Measurements from ENCODE around the gene COL18A1. TPM values are rescaled to one million over a fixed set of nuclear protein-coding genes. Genes with fewer than 3 reads are reported as not detected.

Gene COL18A1
- total and polyA plus RNA-seq, 5 experiments from 2014 or later: 1.5 to 22.2 (median 9.9) TPM

DNA sequence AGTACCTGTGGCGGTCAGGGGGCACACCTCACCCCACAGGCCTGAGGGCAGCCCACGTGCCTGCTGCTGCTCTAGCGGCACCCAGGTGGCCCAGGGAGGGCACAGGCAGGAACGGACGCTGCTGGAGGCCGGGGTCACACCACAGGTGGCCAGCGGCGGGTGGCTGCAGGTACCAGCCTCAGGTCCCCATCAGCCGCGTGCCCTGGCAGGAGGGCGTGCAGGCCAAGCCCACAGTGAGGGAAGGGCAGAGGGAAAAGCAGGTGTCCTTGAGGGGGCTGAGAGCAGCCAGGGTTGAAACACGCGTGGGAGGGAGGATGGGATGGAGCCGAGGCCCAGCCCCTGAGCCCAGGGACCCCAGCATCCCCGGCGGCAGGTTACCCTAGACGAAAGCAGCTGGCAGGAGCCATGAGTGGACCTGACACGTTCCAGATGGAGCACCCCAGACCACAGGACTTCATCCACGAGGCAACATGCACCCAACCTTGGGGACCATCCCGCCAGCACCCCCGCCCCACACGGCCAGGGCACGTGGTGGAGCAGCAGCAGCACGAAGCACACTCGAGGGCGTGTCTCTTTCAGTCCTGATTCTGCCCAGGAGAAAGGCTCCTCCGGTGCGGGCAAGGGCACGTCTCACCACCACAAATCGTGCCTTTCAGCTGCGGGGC, 133.5 kb downstream of the COL18A1 start:
- no peaks in the 10 kb centered on the region for H3K9me3 Mint-ChIP-seq
- no peak for ATAC-seq
- POLR2A ChIA-PET: interaction anchor here (0.6 kb wide), 1 partner anchor 720 kb away, joined by 3 read pairs; no protein-coding TSS in a partner anchor
- no peak overlapping the region for H3K27ac Mint-ChIP-seq
- H3K36me3 Mint-ChIP-seq: peaks cover 0 to 4% (median 0%) of the 10 kb centered on the region in 3 donors
- no peaks in the 10 kb centered on the region for H3K27me3 Mint-ChIP-seq
- H3K4me3 Mint-ChIP-seq: no peak overlapping the region
- peaks cover 5 to 50% (median 27%) of the 10 kb centered on the region in 4 donors for H3K4me1 Mint-ChIP-seq
- DNase-seq: peak in 1 of 10 donors; percentile 57

DNA sequence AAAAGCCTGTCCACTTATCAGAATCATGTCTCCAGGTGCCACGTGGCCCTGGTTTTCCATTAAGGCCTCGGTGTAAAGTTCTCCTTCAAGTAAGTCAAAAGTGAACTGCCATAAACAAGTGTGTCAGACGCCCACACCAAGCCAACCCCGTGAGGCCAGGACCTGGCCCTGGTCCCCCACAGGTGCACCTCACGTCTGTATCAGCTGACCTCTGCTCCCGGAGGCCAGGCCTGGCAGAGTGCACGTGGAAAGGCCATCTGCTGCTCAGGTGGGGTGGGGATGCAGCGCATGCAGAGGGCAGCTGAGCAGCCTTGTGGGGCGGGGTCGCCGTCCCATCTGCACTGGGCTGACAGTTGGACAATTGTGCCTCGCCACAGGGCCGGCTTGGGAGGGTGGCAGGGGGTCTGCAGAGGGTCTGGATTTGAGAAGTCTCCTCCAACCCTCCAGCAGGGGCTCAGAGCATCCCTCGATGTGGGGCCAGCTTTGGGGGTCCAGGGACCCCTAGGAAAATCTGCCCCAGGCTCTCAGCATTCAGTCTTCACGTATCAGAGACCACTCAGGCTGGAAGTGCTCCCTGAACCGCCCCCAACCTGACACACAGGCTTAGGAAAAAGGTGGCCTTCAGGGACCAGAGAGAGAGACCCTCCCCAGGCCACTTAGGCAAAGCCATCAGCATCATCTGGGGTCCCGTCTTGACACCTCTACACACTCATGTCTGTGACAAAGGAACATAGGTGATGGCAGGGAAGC, 134.3 kb downstream of the COL18A1 start:
- Mint-ChIP-seq H3K36me3 (peaks cover 0 to 4% (median 0%) of the 10 kb centered on the region in 3 donors), H3K4me1 (peaks cover 5 to 48% (median 29%) of the 10 kb centered on the region in 4 donors), H3K27ac (peak overlapping the region in 3 of 10 donors; percentile 10 to 73 (median 69)), H3K27me3 (no peaks in the 10 kb centered on the region), H3K9me3 (no peaks in the 10 kb centered on the region), H3K4me3 (peak overlapping the region in 5 of 10 donors; percentile 2 to 74 (median 66))
- no peak for ATAC-seq
- POLR2A ChIA-PET: interaction anchor here (0.6 kb wide), 1 partner anchor 720 kb away, joined by 3 read pairs; no protein-coding TSS in a partner anchor
- peak in 1 of 10 donors; percentile 47 for DNase-seq

DNA sequence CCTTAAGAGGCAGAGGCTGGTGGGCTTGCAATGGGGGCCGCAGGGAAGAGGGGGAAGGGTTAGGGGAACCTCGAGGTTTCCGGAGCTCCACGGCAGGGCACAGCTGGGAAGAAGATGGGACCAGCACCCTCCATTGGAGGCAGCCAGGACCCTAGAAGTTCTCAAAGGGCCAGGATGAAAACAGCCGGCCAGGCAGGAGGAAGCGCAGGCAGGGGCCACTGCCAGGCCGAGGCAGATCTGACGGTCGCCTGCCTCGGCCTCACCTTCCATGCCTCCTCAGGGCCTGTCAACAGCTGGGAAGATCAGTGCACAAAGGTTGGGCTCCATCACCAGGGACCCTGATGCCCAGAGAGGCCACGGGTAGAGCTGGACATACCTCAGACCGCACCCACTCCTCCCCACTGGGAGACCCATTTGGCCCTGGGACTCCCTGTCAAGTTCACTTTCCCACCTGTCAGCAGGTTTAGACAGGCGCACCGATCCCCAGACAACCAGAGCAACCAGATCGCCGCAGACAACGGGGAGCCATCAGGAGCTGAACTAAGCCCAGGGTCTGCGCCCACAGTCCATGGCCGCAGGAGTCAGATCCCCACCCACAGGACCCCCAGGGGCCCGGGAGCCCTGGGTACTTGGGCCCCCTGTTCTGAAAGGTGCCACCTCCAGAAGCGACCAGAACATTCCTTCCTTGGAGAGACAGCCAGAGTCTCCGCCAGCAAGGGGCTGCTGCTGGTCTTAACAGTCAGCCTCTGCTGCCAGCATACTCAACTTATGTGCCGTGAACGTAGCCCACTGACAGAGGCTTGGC, 135.0 kb downstream of the COL18A1 start:
- Mint-ChIP-seq H3K27me3 (no peaks in the 10 kb centered on the region), H3K4me1 (peaks cover 5 to 43% (median 25%) of the 10 kb centered on the region in 4 donors), H3K36me3 (peaks cover 0 to 4% (median 0%) of the 10 kb centered on the region in 3 donors), H3K27ac (peak overlapping the region in 7 of 10 donors; percentile 10 to 91 (median 63)), H3K4me3 (peak overlapping the region; percentile 66 to 88 (median 76)), H3K9me3 (no peaks in the 10 kb centered on the region)
- POLR2A ChIA-PET: no interaction called here
- ATAC-seq: no peak
- DNase-seq: peak in 2 of 10 donors; percentile 9 to 50

DNA sequence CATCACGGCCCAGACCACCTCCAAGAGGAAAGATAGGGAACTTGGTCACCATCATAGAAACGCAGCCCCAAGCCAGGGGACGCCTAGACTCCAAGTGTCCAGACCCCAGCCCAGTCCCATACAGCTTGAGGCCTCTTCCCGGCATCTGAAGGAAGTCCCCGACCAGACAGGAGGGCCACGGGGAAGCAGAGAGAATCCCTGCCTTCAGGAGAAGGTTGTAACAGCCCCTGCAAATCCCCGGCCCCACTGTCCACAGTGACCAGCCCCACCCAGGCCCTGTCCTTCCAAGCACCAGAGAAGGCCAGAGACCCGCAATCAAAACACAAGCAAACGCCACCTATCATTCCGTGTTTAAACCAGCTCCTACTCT, 135.6 kb downstream of the COL18A1 start:
- Mint-ChIP-seq H3K27me3 (no peaks in the 10 kb centered on the region), H3K4me3 (peak overlapping the region; percentile 66 to 88 (median 76)), H3K27ac (peak overlapping the region in 9 of 10 donors; percentile 28 to 91 (median 88)), H3K9me3 (no peaks in the 10 kb centered on the region), H3K4me1 (peaks cover 4 to 39% (median 20%) of the 10 kb centered on the region in 4 donors), H3K36me3 (peaks cover 0 to 4% (median 0%) of the 10 kb centered on the region in 3 donors)
- ATAC-seq (no peak), DNase-seq (peak in 2 of 10 donors; percentile 14 to 57)
- POLR2A ChIA-PET: no interaction called here

DNA sequence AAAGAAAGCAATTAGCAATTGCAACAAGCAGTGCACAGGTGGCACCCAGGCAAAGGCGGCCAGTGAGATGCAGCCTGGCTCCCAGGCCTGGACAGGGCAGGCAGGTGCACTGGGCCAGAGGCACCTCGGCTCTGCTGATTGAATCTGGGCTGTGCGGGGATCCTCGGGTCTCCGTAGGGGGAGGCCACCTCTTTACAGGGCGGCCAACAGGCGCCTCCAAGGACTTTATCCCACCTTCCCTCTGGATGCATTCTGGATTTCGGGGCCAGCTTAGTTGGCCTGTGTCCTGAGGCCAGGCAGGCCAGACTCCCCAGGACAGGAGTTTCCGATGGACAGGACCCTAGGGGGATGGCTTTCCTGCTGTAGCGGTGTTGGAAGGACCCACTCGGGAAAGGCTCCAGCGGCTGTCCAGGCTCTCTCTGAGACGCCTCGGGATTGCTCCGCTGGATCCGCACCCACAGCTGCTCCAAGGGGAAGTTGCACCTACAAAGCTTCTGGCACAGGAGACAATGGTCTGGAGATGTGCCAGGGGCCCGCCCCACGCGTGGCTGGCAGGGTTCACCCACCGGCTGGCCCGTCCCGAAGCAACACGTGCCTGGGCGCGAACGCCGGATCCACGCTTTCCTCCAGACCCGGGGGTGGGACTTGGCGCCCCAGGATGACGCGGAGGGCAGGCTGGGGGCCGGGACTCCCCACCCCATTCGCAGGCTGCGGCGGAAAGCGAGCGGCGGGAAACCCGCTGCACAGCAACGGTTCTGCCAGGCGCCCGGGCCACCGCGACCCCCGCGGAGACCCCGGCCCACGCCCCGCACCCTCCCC, 136.5 kb downstream of the COL18A1 start:
- H3K4me1 Mint-ChIP-seq: peaks cover 4 to 31% (median 16%) of the 10 kb centered on the region in 4 donors
- ATAC-seq: peak; percentile 73 to 80
- peak overlapping the region in 9 of 10 donors; percentile 56 to 91 (median 88) for H3K27ac Mint-ChIP-seq
- peak; percentile 49 to 84 (median 68) for DNase-seq
- H3K36me3 Mint-ChIP-seq: peaks cover 0 to under 1% (median 0%) of the 10 kb centered on the region in 3 donors
- H3K4me3 Mint-ChIP-seq: peak overlapping the region; percentile 66 to 88 (median 76)
- POLR2A ChIA-PET: no interaction called here
- H3K9me3 Mint-ChIP-seq: no peaks in the 10 kb centered on the region
- no peaks in the 10 kb centered on the region for H3K27me3 Mint-ChIP-seq

DNA sequence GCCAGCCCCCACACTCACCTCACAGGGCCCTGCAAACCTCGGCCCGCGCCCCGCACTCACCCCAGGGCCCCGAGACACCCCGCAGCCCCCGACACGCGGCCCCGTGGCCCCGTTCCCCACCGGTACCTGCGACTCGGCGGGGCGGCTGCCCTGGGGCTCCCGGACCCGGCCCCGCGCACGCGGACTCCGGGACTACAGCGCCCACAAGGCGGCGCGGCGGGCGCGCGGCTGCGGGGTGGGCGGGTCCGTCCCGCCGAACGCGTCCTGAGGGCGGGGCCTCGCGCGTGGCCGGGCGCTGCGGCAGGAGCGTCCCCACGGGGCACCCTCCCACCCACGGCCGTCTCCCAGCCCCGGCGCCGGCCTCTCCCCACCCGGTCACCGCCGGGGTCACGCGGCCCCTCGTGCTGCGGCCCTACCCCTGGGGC, 137.3 kb downstream of the COL18A1 start, which contains the start of gene SLC19A1:
Gene SLC19A1 (minus strand): TSS at position 199 of the 425 bp plus-strand sequence. CDS start 4,481 bp downstream, outside the sequence.
- Mint-ChIP-seq H3K9me3 (no peaks in the 10 kb centered on the region), H3K27me3 (no peaks in the 10 kb centered on the region), H3K36me3 (no peaks in the 10 kb centered on the region), H3K27ac (peak within 1 kb of the TSS in 8 of 10 donors; percentile 40 to 91 (median 74)), H3K4me3 (peak within 1 kb of the TSS in 9 of 10 donors; percentile 54 to 88 (median 75)), H3K4me1 (peaks cover 4 to 29% (median 16%) of the 10 kb centered on the region in 4 donors)
- ATAC-seq (peak; percentile 84 to 88), DNase-seq (peak; percentile 58 to 80 (median 72))
- POLR2A ChIA-PET: interaction anchor here (0.9 kb wide), 1 partner anchor 65 kb away, joined by 5 read pairs; no protein-coding TSS in a partner anchor

DNA sequence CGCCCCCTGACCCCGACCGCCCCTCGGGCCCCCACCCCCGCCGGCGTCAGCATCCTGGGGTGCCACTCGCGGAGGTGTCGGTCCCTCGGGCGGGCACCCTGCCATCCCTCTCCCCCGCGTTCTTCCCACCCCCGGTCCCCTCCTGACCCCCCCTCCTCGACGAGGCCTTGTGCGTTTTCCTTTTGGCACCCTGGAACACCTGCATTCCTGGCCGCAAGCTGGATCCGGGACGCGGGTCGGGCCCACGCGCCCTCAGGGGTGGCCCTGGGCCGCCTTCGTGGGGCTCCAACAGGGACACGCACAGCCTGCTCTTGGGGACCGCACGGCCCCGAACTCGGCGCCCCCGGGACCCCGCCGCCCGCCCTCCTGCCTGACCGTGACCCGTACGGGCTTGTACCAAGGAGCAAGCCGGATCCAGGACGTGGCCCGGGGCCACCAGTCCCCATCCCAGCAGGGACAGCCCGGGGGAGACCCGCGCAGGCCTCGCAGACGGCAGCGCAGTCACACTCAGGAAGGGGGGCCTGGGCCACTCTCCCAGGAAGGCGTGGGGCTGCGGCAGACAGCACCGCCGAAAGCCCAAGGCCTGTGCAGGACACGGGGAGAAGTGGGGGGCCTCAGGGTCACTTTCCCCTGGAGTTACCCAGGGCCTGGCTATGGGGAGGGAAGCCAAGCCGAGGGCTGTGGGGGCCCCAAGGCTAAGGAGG, 137.9 kb downstream of the COL18A1 start:
- H3K27me3 Mint-ChIP-seq: no peaks in the 10 kb centered on the region
- H3K27ac Mint-ChIP-seq: peak overlapping the region in 6 of 10 donors; percentile 40 to 69 (median 64)
- peak; percentile 17 to 38 for ATAC-seq
- peaks cover 4 to 34% (median 19%) of the 10 kb centered on the region in 4 donors for H3K4me1 Mint-ChIP-seq
- POLR2A ChIA-PET: interaction anchor here (0.6 to 1.2 kb wide), 4 partner anchors 60 to 259 kb away, joined by 3 to 6 read pairs (median 4); no protein-coding TSS in a partner anchor
- no peaks in the 10 kb centered on the region for H3K9me3 Mint-ChIP-seq
- H3K36me3 Mint-ChIP-seq: no peaks in the 10 kb centered on the region
- DNase-seq: peak in 2 of 10 donors; percentile 20 to 55
- H3K4me3 Mint-ChIP-seq: peak overlapping the region in 8 of 10 donors; percentile 40 to 79 (median 60)

DNA sequence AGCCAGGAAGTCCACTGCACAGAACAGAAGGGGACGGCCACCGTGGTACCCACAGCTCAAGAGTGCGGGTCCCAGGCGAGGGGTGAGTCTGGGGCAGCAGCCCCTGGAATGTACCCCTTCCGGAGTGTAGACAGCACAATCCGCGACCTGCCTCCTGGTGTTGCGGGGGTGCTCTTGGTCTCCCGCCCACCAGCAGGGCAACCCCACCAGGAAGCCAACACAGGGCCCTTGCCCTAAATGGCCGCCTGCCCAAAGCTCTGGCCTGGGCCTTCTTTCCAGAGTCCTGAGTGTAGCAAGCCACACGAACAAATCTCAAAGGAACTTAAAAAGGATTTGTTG, 138.4 kb downstream of the COL18A1 start:
- Mint-ChIP-seq H3K9me3 (no peaks in the 10 kb centered on the region), H3K4me1 (peaks cover 4 to 35% (median 19%) of the 10 kb centered on the region in 4 donors), H3K36me3 (no peaks in the 10 kb centered on the region), H3K27me3 (no peaks in the 10 kb centered on the region), H3K4me3 (peak overlapping the region in 9 of 10 donors; percentile 59 to 79 (median 63)), H3K27ac (peak overlapping the region in 9 of 10 donors; percentile 18 to 77 (median 68))
- POLR2A ChIA-PET: interaction anchor here (1.2 kb wide), 1 partner anchor 65 kb away, joined by 4 read pairs; no protein-coding TSS in a partner anchor
- DNase-seq (peak in 1 of 10 donors; percentile 16), ATAC-seq (no peak)

DNA sequence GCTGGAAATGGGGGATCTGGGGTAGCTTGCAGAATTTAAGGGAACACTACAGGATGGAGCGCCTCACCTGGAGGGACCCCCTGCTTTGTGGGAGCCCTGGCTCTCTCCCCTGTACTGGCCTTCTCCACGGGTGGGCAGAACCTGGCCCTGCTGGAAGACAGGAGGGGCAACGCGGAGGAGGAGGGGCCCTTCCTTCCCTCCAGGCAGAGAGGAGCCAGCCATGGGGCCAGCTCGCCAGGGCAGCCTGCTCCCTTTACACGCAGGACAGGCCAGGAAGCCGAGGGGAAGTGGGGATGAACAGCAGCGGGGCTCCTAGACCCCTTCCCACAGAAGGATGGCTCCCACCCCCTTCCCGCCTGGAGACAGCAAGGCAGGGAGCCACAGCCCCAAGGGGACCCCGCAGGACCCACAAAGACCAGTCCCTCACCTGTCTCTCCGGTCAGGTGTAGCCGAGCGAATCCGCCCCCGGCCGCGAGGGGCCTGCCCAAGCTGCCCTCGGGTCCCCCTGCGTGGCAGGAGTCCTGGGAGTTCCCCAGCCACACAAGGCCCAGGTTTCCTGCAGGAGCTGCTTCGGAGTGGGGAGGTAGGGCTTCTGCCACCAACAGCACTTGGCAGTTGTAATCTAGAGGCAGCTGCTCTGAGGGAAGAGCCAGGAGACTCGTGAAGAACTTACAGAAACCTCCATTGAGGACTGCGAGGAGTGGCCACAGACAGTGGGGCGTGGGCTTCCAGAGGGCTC, 138.9 kb downstream of the COL18A1 start:
- no peaks in the 10 kb centered on the region for H3K36me3 Mint-ChIP-seq
- DNase-seq (peak in 2 of 10 donors; percentile 16 to 55), ATAC-seq (no peak)
- H3K9me3 Mint-ChIP-seq: no peaks in the 10 kb centered on the region
- H3K4me3 Mint-ChIP-seq: peak overlapping the region in 9 of 10 donors; percentile 59 to 79 (median 63)
- POLR2A ChIA-PET: interaction anchor here (1.2 to 1.3 kb wide), 2 partner anchors 12 to 66 kb away, joined by 4 read pairs; no protein-coding TSS in a partner anchor
- H3K4me1 Mint-ChIP-seq: peaks cover 4 to 35% (median 21%) of the 10 kb centered on the region in 4 donors
- no peaks in the 10 kb centered on the region for H3K27me3 Mint-ChIP-seq
- peak overlapping the region in 9 of 10 donors; percentile 18 to 77 (median 66) for H3K27ac Mint-ChIP-seq
